H1 (cell line): ENCODE measurements around the gene EVX2. TPM values are rescaled to one million over a fixed set of nuclear protein-coding genes. Genes with fewer than 3 reads are reported as not detected.

Experiments used
- CTCF ChIA-PET: fragments of 300-600 bp; sonication (Branson Sonifier 250); formaldehyde crosslinking; loops from one replicate; lab custom pipeline; 2021; ENCODE audit not compliant: partially characterized antibody; lab: Charles Lee
- POLR2A ChIA-PET: fragments of 300-600 bp; sonication (Branson Sonifier 250); formaldehyde crosslinking; loops from one replicate; lab custom pipeline; 2021; ENCODE audit warnings: inconsistent platforms; ENCODE audit not compliant: partially characterized antibody; lab: Charles Lee
- DNase-seq, 2 experiments: peaks; one replicate each; pipeline versions ENCODE4 v3.0.0 to v3.0.0-alpha.2; 2010 to 2022; ENCODE audit warnings: low spot score in 2 of 2, low read depth in 1 of 2, mixed read lengths in 1 of 2
- FAIRE-seq: peaks from 2 replicates; lab custom pipeline; 2011; peaks lifted over from hg19 to GRCh38; lab: Jason Lieb, UNC
- H2AFZ ChIP-seq: 2 replicates; pipeline ENCODE4 v1.8.1; 2012; ENCODE audit warnings: low read length, inconsistent platforms
- H2AK5ac ChIP-seq: 2 replicates; pipeline ENCODE4 v1.6.1; 2013; ENCODE audit warnings: low read depth, low read length
- H2BK120ac ChIP-seq: replicated peaks from 2 replicates; pipeline ENCODE3; 2013; ENCODE audit warnings: low read depth, low read length, inconsistent platforms
- H2BK12ac ChIP-seq: 2 replicates; pipeline ENCODE4 v1.6.1; 2013; ENCODE audit warnings: low read depth, low read length
- H2BK15ac ChIP-seq: 2 replicates; pipeline ENCODE4 v1.6.1; 2013; ENCODE audit warnings: low read length
- H2BK20ac ChIP-seq: 2 replicates; pipeline ENCODE4 v1.6.1; 2013; ENCODE audit warnings: low read length
- H2BK5ac ChIP-seq: 2 replicates; pipeline ENCODE4 v1.6.1; 2013; ENCODE audit warnings: low read depth, low read length
- H3K14ac ChIP-seq: 2 replicates; pipeline ENCODE4 v1.6.1; 2013; ENCODE audit warnings: inconsistent platforms; ENCODE audit not compliant: insufficient read length
- H3K18ac ChIP-seq: 2 replicates; pipeline ENCODE4 v1.6.1; 2013; ENCODE audit warnings: low read length; ENCODE audit errors: extremely low read depth
- H3K23ac ChIP-seq: 2 replicates; pipeline ENCODE4 v1.6.1; 2013; ENCODE audit warnings: inconsistent platforms; ENCODE audit not compliant: insufficient read length
- H3K23me2 ChIP-seq: 2 replicates; pipeline ENCODE4 v1.6.1; 2013; ENCODE audit warnings: low read depth, low read length
- H3K27ac ChIP-seq: 2 replicates; pipeline ENCODE4 v1.6.1; 2011; ENCODE audit warnings: low read depth, low read length, inconsistent platforms
- H3K27me3 ChIP-seq, 4 experiments: replicated peaks in 1 of 4; 1 replicate in 1 of 4; 2 replicates in 3 of 4; pipeline versions ENCODE4 v1.6.1 to v1.8.1; 2011 to 2013; ENCODE audit warnings: low read length in 3 of 4, mild to moderate bottlenecking in 3 of 4, inconsistent platforms in 2 of 4, mixed read lengths in 2 of 4, moderate library complexity in 1 of 4; ENCODE audit not compliant: control insufficient read depth in 3 of 4, insufficient read depth in 3 of 4; ENCODE audit errors: extremely low read depth in 1 of 4
- H3K36me3 ChIP-seq, 4 experiments: 2 replicates each; pipeline versions ENCODE4 v1.6.1 to v1.8.1; 2011 to 2013; ENCODE audit warnings: mild to moderate bottlenecking in 4 of 4, low read length in 3 of 4, moderate library complexity in 2 of 4, control low read depth in 1 of 4, inconsistent platforms in 1 of 4; ENCODE audit not compliant: insufficient read depth in 4 of 4, control insufficient read depth in 2 of 4
- H3K4ac ChIP-seq: replicated peaks from 2 replicates; pipeline ENCODE3; 2013; ENCODE audit warnings: low read length, low read depth, mixed read lengths, inconsistent platforms; ENCODE audit not compliant: insufficient read length
- H3K4me1 ChIP-seq, 4 experiments: replicated peaks in 1 of 4; 1 replicate in 1 of 4; 2 replicates in 3 of 4; pipeline versions ENCODE4 v1.6.1 to v1.8.1; 2011 to 2013; ENCODE audit warnings: low read length in 3 of 4, inconsistent platforms in 2 of 4, mixed read lengths in 1 of 4; ENCODE audit not compliant: insufficient read depth in 4 of 4, control insufficient read depth in 3 of 4
- H3K4me2 ChIP-seq, 2 experiments: 2 replicates each; pipeline versions ENCODE4 v1.6.1 to v1.8.1; 2011 to 2013; ENCODE audit warnings: low read depth in 2 of 2, low read length in 2 of 2, control low read depth in 1 of 2, inconsistent platforms in 1 of 2, mild to moderate bottlenecking in 1 of 2; ENCODE audit not compliant: insufficient read depth in 1 of 2
- H3K4me3 ChIP-seq, 4 experiments: fragments of 200-600, 300-600 bp in 1 of 4; sonication (generic), shearing (Covaris generic), sonication (Bioruptor Twin) in 1 of 4; 2 replicates each; pipeline versions ENCODE4 v1.5.1 to v1.8.1; 2011 to 2016; ENCODE audit warnings: low read length in 4 of 4, low read depth in 3 of 4, control low read depth in 2 of 4, inconsistent platforms in 2 of 4, mild to moderate bottlenecking in 2 of 4, mixed read lengths in 1 of 4, moderate library complexity in 1 of 4; ENCODE audit not compliant: insufficient read depth in 2 of 4; ENCODE audit errors: extremely low read depth in 1 of 4
- H3K56ac ChIP-seq: replicated peaks from 2 replicates; pipeline ENCODE3; 2013; ENCODE audit warnings: low read depth, mild to moderate bottlenecking, mixed read lengths, low read length, inconsistent platforms; ENCODE audit not compliant: insufficient read length
- H3K79me1 ChIP-seq: 2 replicates; pipeline ENCODE4 v1.6.1; 2013; ENCODE audit warnings: low read depth, low read length, control low read depth
- H3K79me2 ChIP-seq, 2 experiments: 2 replicates each; pipeline versions ENCODE4 v1.6.1 to v1.8.1; 2012 to 2013; ENCODE audit warnings: low read length in 2 of 2, mild to moderate bottlenecking in 2 of 2, inconsistent platforms in 1 of 2; ENCODE audit not compliant: insufficient read depth in 2 of 2, control insufficient read depth in 1 of 2
- H3K9ac ChIP-seq, 4 experiments: replicated peaks in 1 of 4; 1 replicate in 1 of 4; 2 replicates in 3 of 4; pipeline versions ENCODE4 v1.6.1 to v1.8.1; 2011 to 2013; ENCODE audit warnings: low read depth in 3 of 4, low read length in 3 of 4, control low read depth in 2 of 4, mild to moderate bottlenecking in 2 of 4, moderate library complexity in 2 of 4, inconsistent platforms in 1 of 4; ENCODE audit errors: extremely low read depth in 1 of 4
- H3K9me3 ChIP-seq, 2 experiments: 2 replicates each; pipeline versions ENCODE4 v1.6.1 to v1.8.1; 2012 to 2013; ENCODE audit warnings: mild to moderate bottlenecking in 2 of 2, moderate library complexity in 2 of 2, control low read depth in 1 of 2, inconsistent platforms in 1 of 2, low read depth in 1 of 2, low read length in 1 of 2, mixed read lengths in 1 of 2; ENCODE audit not compliant: insufficient read depth in 2 of 2
- H4K20me1 ChIP-seq, 2 experiments: replicated peaks in 1 of 2; 2 replicates each; pipeline versions ENCODE3 to v1.8.1; 2011 to 2013; ENCODE audit warnings: inconsistent platforms in 2 of 2, low read length in 2 of 2, mild to moderate bottlenecking in 1 of 2; ENCODE audit not compliant: insufficient read depth in 2 of 2, control insufficient read depth in 1 of 2
- H4K5ac ChIP-seq: 2 replicates; pipeline ENCODE4 v1.6.1; 2013; ENCODE audit warnings: low read length, low read depth, mixed read lengths, inconsistent platforms; ENCODE audit not compliant: insufficient read length
- H4K8ac ChIP-seq: 2 replicates; pipeline ENCODE4 v1.8.0; 2013; ENCODE audit warnings: mild to moderate bottlenecking, moderate library complexity, low read length, inconsistent platforms; ENCODE audit not compliant: insufficient read depth; ENCODE audit errors: extremely low read depth
- H4K91ac ChIP-seq: replicated peaks from 2 replicates; pipeline ENCODE3; 2013; ENCODE audit warnings: low read length, mixed read lengths, inconsistent platforms; ENCODE audit not compliant: insufficient read length
- CEBPB ChIP-seq: IDR thresholded peaks from 2 replicates; pipeline ENCODE4 v1.6.1; 2012; ENCODE audit warnings: low read depth, low read length
- EZH2 ChIP-seq: fragments of 200-600 bp; sonication (generic); IDR thresholded peaks from 2 replicates; pipeline ENCODE4 v1.7.1; 2012; ENCODE audit warnings: low read depth, mild to moderate bottlenecking, moderate library complexity, low read length, inconsistent platforms; ENCODE audit not compliant: severe bottlenecking
- SUZ12 ChIP-seq: fragments of 200-600 bp; sonication (generic); IDR thresholded peaks from 2 replicates; pipeline ENCODE4 v1.6.1; 2012; ENCODE audit warnings: mild to moderate bottlenecking, inconsistent platforms, low read length, moderate library complexity, mixed read lengths
- WGBS, 2 experiments: shearing (Covaris generic) in 1 of 2; methylation state at CpG; one replicate each; pipeline versions ENCODE4 v1.1.6 to v1.1.7; 2013 to 2015; ENCODE audit warnings: low lambda C conversion rate in 2 of 2, mixed read lengths in 2 of 2, inconsistent platforms in 1 of 2, low coverage in 1 of 2, missing lambda C conversion rate in 1 of 2; ENCODE audit not compliant: insufficient replicate concordance in 2 of 2, insufficient coverage in 1 of 2, insufficient read length in 1 of 2; ENCODE audit errors: extremely low coverage in 1 of 2, missing lambda C conversion rate in 1 of 2; 5-methylcytosine and 5-hydroxymethylcytosine counted together
- polyA plus RNA-seq, 7 experiments: library from polyadenylated mRNA; depleted of rRNA in 3 of 7; stranded (reverse) in 5 of 7; unstranded in 2 of 7; fragments of >200 nt in 5 of 7; fragments of 200-250 nt in 2 of 7; gene quantifications; 1 replicate in 5 of 7; 2 replicates in 1 of 7; 4 replicates in 1 of 7; pipeline versions ENCODE4 v1.2.1 to v1.2.3, GENCODE V29; 2011 to 2013; ENCODE audit warnings: missing spikeins in 2 of 7, mixed read lengths in 2 of 7
- total RNA-seq: library from RNA; stranded (reverse); fragmentation: NEBNext Ultra II Directional; extraction: Animal tissue kit (Norgen Biotek cat#: 25700); gene quantifications from 2 replicates; pipeline ENCODE4 v1.2.1, GENCODE V29; 2021

EVX2 gene
- total and polyA plus RNA-seq, 2 of the 8 experiments (the other 6 are each of a cell fraction or from before 2014, with no cell fraction given): not detected

DNA sequence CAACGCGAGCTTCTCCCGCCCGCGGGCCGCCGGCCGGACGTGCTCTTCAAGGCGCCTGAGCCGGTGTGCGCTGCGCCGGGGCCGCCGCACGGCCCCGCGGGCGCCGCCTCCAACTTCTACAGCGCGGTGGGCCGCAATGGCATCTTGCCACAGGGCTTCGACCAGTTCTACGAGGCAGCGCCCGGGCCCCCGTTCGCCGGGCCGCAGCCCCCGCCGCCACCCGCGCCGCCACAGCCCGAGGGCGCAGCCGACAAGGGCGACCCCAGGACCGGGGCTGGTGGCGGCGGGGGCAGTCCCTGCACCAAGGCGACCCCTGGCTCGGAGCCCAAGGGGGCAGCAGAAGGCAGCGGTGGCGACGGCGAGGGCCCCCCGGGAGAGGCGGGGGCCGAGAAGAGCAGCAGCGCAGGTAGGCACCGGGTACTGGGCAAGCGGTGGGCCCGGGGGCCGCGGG lies 24.0 kb upstream of the EVX2 start:
- H3K4me1 ChIP-seq: peaks cover 0 to 21% (median 10%) of the 10 kb centered on the region in 4 experiments; a peak in 5 of 7 replicates
- WGBS, 2 experiments: 7% methylated on average over 11 of the region's 59 CpGs; no CpG with 5 or more reads in 1 of the 2 experiments
- no peak for FAIRE-seq
- no peak overlapping the region for H3K4ac ChIP-seq
- peak in 1 of 2 experiments; percentile 56 for DNase-seq
- H3K27me3 ChIP-seq: peaks cover 98 to 99% (median 99%) of the 10 kb centered on the region in 4 experiments
- H3K23ac ChIP-seq: no peak overlapping the region
- H3K79me1 ChIP-seq: no peaks in the 10 kb centered on the region
- H2BK15ac ChIP-seq: no peak overlapping the region
- peaks cover 16 to 38% of the 10 kb centered on the region in 2 experiments for H4K20me1 ChIP-seq
- no peak overlapping the region for H3K27ac ChIP-seq
- no peak overlapping the region for H4K8ac ChIP-seq
- no peak overlapping the region for H2BK12ac ChIP-seq
- no peak overlapping the region for H3K56ac ChIP-seq
- no peak overlapping the region for H4K5ac ChIP-seq
- ChIA-PET CTCF (interaction anchor here (0.6 to 1.2 kb wide), 2 partner anchors 12 to 32 kb away, joined by 3 read pairs; no protein-coding TSS in a partner anchor), POLR2A (no interaction called here)
- 0 out of 2 replicates have a peak, but pooled peaks cover 2% of the 10 kb centered on the region for H3K23me2 ChIP-seq
- H4K91ac ChIP-seq: no peak overlapping the region
- TF ChIP-seq SUZ12 (0 out of 2 replicates have a peak, but pooled peaks have one; percentile 2), CEBPB (no peak), EZH2 (peak; percentile 79)
- no peak overlapping the region for H3K4me3 ChIP-seq
- H2AFZ ChIP-seq: no peak overlapping the region
- peak overlapping the region in 1 of 2 experiments; percentile 18; a peak in 1 of 4 replicates for H3K4me2 ChIP-seq
- no peak overlapping the region for H2BK5ac ChIP-seq
- no peak overlapping the region for H2BK120ac ChIP-seq
- no peaks in the 10 kb centered on the region for H3K9me3 ChIP-seq
- no peak overlapping the region for H2BK20ac ChIP-seq
- no peak overlapping the region for H3K9ac ChIP-seq
- H3K79me2 ChIP-seq: no peaks in the 10 kb centered on the region
- no peak overlapping the region for H2AK5ac ChIP-seq
- H3K36me3 ChIP-seq: peaks cover 0 to 8% (median 0%) of the 10 kb centered on the region in 4 experiments; a peak in 1 of 8 replicates
- H3K14ac ChIP-seq: no peak overlapping the region
- H3K18ac ChIP-seq: no peak overlapping the region; the same call in 1 of the 2 replicates
